ENCODE measurements around the gene PCDHGB5.
A peak's percentile ranks its signal among the peaks of the same experiment; 100 is the strongest.
"Not testable (repeated sequence)": the region's sequence is repeated elsewhere in the genome, so short reads cannot be mapped to it uniquely, and the experiment has no call there.

Gene PCDHGB5

GRCh38 chr5:141412854-141413539 lies 15.2 kb downstream of the PCDHGB5 start, which contains the start of gene PCDHGA10:
Gene PCDHGA10, plus strand, starts transcription at chr5:141412987. Its CDS starts 189 bp downstream, at chr5:141413176.
- DNase-seq (ENCODE audit: insufficient read length, low spot score) = peak; percentile 68
- no peak for FAIRE-seq

GRCh38 chr5:141413540-141414069 lies 15.9 kb downstream of the PCDHGB5 start:
- TF ChIP-seq POLR2A (IDR thresholded peaks at IDR 0.05; ENCODE audit: low read depth, low read length) = no peak
- FAIRE-seq (no peak), DNase-seq (ENCODE audit: insufficient read length, low spot score) (no peak)

More at GRCh38 chr5:141412854-141413539, 15.2 kb downstream of the PCDHGB5 start, which contains the start of gene PCDHGA10:
- no peak for TF ChIP-seq POLR2A (IDR thresholded peaks at IDR 0.05; ENCODE audit: low read depth, low read length)

- DNase-seq (ENCODE audit: insufficient read length, low spot score); FAIRE-seq: not testable (repeated sequence)
Measured at GRCh38 chr5:141414548-141415274, 17.0 kb downstream of the PCDHGB5 start.

GRCh38 chr5:141415275-141415618 lies 17.5 kb downstream of the PCDHGB5 start:
- not testable (repeated sequence) for DNase-seq (ENCODE audit: insufficient read length, low spot score); FAIRE-seq

GRCh38 chr5:141417494-141418172 lies 19.9 kb downstream of the PCDHGB5 start, which contains the start of gene PCDHGB7:
Gene PCDHGB7, plus strand, starts transcription at chr5:141417677. Its CDS starts 183 bp downstream, at chr5:141417860.
- not testable (repeated sequence) for FAIRE-seq
- DNase-seq (ENCODE audit: insufficient read length, low spot score) = peak; percentile 64

GRCh38 chr5:141419074-141419880 lies 21.5 kb downstream of the PCDHGB5 start:
- no peak for TF ChIP-seq POLR2A (IDR thresholded peaks at IDR 0.05; ENCODE audit: low read depth, low read length)
- no peak for DNase-seq (ENCODE audit: insufficient read length, low spot score)
- FAIRE-seq = no peak

- no peak for TF ChIP-seq POLR2A (IDR thresholded peaks at IDR 0.05; ENCODE audit: low read depth, low read length)
- FAIRE-seq (no peak), DNase-seq (ENCODE audit: insufficient read length, low spot score) (peak; percentile 22)
Measured at GRCh38 chr5:141420855-141421488, 23.2 kb downstream of the PCDHGB5 start, which contains the start of gene PCDHGA11. Gene PCDHGA11, plus strand, starts transcription at chr5:141421051. Its CDS starts 177 bp downstream, at chr5:141421228.

GRCh38 chr5:141421489-141421855 lies 23.7 kb downstream of the PCDHGB5 start:
- DNase-seq (ENCODE audit: insufficient read length, low spot score) (no peak), FAIRE-seq (no peak)
- TF ChIP-seq POLR2A (IDR thresholded peaks at IDR 0.05; ENCODE audit: low read depth, low read length) = no peak

GRCh38 chr5:141422742-141423291 lies 25.1 kb downstream of the PCDHGB5 start:
- DNase-seq (ENCODE audit: insufficient read length, low spot score) (no peak), FAIRE-seq (no peak)
- TF ChIP-seq POLR2A (IDR thresholded peaks at IDR 0.05; ENCODE audit: low read depth, low read length) = no peak

GRCh38 chr5:141427783-141428426 lies 30.2 kb downstream of the PCDHGB5 start:
- no peak for TF ChIP-seq POLR2A (IDR thresholded peaks at IDR 0.05; ENCODE audit: low read depth, low read length)
- FAIRE-seq = no peak
- DNase-seq (ENCODE audit: insufficient read length, low spot score) = no peak

GRCh38 chr5:141430332-141431113 lies 32.8 kb downstream of the PCDHGB5 start, which contains the start of gene PCDHGA12:
Gene PCDHGA12, plus strand, starts transcription at chr5:141430507. Its CDS starts 253 bp downstream, at chr5:141430760.
- no peak for DNase-seq (ENCODE audit: insufficient read length, low spot score)
- no peak for TF ChIP-seq POLR2A (IDR thresholded peaks at IDR 0.05; ENCODE audit: low read depth, low read length)
- no peak for FAIRE-seq
